PC-3 (cell line): ENCODE measurements around the gene PRDM9. TPM values are rescaled to one million over a fixed set of nuclear protein-coding genes. Genes with fewer than 3 reads are reported as not detected.
"Not testable (repeated sequence)": the region's sequence is repeated elsewhere in the genome, so short reads cannot be mapped to it uniquely, and the experiment has no call there.

Experiments
- ATAC-seq: fragments of 200-7000 bp; cut with Tn5 transposase; 2 replicates; pipeline ENCODE4 v1.9.1; 2020; ENCODE audit warnings: mild to moderate bottlenecking, moderate library complexity
- BruUV-seq: library from RNA; stranded (reverse); fragments of 400-500 nt; replicated peaks from 2 replicates; lab custom pipeline; 2021; lab: Mats Ljungman, UMichigan
- CTCF ChIA-PET: fragments of 300-600 bp; sonication (Branson Sonifier 250); formaldehyde crosslinking; loops from one replicate; lab custom pipeline; 2022; ENCODE audit warnings: antibody characterized with exemption; lab: Charles Lee
- POLR2A ChIA-PET: fragments of 300-600 bp; sonication (Branson Sonifier 250); formaldehyde crosslinking; loops from one replicate; lab custom pipeline; 2022; ENCODE audit warnings: antibody characterized with exemption; ENCODE audit not compliant: unreplicated experiment; lab: Charles Lee
- DNase-seq: peaks from one replicate; pipeline ENCODE4 v3.0.0-alpha.2; 2015
- H2AFZ ChIP-seq: fragments of 300-600 bp; sonication (generic); 2 replicates; pipeline ENCODE4 v1.6.0; 2016; ENCODE audit warnings: antibody characterized with exemption, low read length
- H3F3A ChIP-seq: fragments of 300-600 bp; sonication (generic); one replicate; pipeline ENCODE4 v1.6.0; 2017; ENCODE audit warnings: antibody characterized with exemption, low read length, control low read depth, mild to moderate bottlenecking; ENCODE audit not compliant: unreplicated experiment
- H3K27ac ChIP-seq: fragments of 300-600 bp; sonication (generic); 2 replicates; pipeline ENCODE4 v1.5.1; 2016; ENCODE audit warnings: mild to moderate bottlenecking, low read length
- H3K27me3 ChIP-seq: fragments of 300-600 bp; sonication (generic); 2 replicates; pipeline ENCODE4 v1.6.1; 2016; ENCODE audit warnings: low read length, mixed read lengths
- H3K36me3 ChIP-seq: fragments of 300-600 bp; sonication (generic); 2 replicates; pipeline ENCODE4 v1.6.1; 2016; ENCODE audit warnings: low read depth, mixed run types, low read length, mixed read lengths
- H3K4me1 ChIP-seq: fragments of 300-600 bp; sonication (generic); 2 replicates; pipeline ENCODE4 v1.5.1; 2016; ENCODE audit warnings: low read length; ENCODE audit not compliant: insufficient read depth
- H3K4me2 ChIP-seq: fragments of 300-600 bp; sonication (generic); 2 replicates; pipeline ENCODE4 v1.6.0; 2016; ENCODE audit warnings: low read length
- H3K4me3 ChIP-seq: fragments of 300-600 bp; sonication (generic); 2 replicates; pipeline ENCODE4 v1.5.1; 2016; ENCODE audit warnings: mild to moderate bottlenecking, low read length, mixed read lengths
- H3K79me2 ChIP-seq: fragments of 300-600 bp; sonication (generic); 2 replicates; pipeline ENCODE4 v1.6.1; 2017; ENCODE audit warnings: low read length, mixed read lengths
- H3K9ac ChIP-seq: fragments of 300-600 bp; sonication (generic); 2 replicates; pipeline ENCODE4 v1.6.0; 2016; ENCODE audit warnings: mild to moderate bottlenecking, low read length
- H3K9me2 ChIP-seq: fragments of 300-600 bp; sonication (generic); replicated peaks from 2 replicates; pipeline ENCODE4 v1.6.1; 2016; ENCODE audit warnings: mixed run types, low read length, mixed read lengths
- H3K9me3 ChIP-seq: fragments of 300-600 bp; sonication (generic); 2 replicates; pipeline ENCODE4 v1.6.1; 2016; ENCODE audit warnings: low read length, mixed read lengths
- H4K20me1 ChIP-seq: fragments of 300-600 bp; sonication (generic); 2 replicates; pipeline ENCODE4 v1.6.1; 2016; ENCODE audit warnings: low read length, mixed read lengths
- CTCF ChIP-seq: fragments of 300-600 bp; sonication (generic); conservative IDR thresholded peaks from 2 replicates; pipeline ENCODE4 v1.5.1; 2017; ENCODE audit warnings: antibody characterized with exemption, low read depth, mild to moderate bottlenecking, low read length
- EZH2 ChIP-seq: fragments of 300-600 bp; sonication (generic); IDR thresholded peaks from one replicate; pipeline ENCODE4 v1.6.1; 2017; ENCODE audit warnings: antibody characterized with exemption, mild to moderate bottlenecking, low read length; ENCODE audit not compliant: unreplicated experiment
- EZH2phosphoT487 ChIP-seq: fragments of 300-600 bp; sonication (generic); IDR thresholded peaks from 2 replicates; pipeline ENCODE4 v1.6.1; 2018; ENCODE audit warnings: mild to moderate bottlenecking, antibody characterized with exemption, low read length, borderline replicate concordance
- intact Hi-C: fragments of 100-400 bp; cut with micrococcal nuclease; formaldehyde crosslinking; loops from 2 replicates; pipeline ENCODE4 v1.9.0; 2023
- total RNA-seq: library from RNA; depleted of rRNA; stranded (reverse); fragments of >200 nt; gene quantifications from 2 replicates; pipeline ENCODE4 v1.2.3, GENCODE V29; 2014

Gene PRDM9
- total RNA-seq, 1 experiment from 2014 or later = 0.11 TPM

GRCh38 chr5:23482642-23483041, 24.8 kb upstream of the PRDM9 start:
- POLR2A ChIA-PET = no interaction called here
- CTCF ChIA-PET = no interaction called here
- Histone ChIP-seq H3K9me3 (no peaks in the 10 kb centered on the region), H3K79me2 (no peaks in the 10 kb centered on the region), H3F3A (no peaks in the 10 kb centered on the region), H3K4me1 (peaks cover 26% of the 10 kb centered on the region), H3K27ac (peak overlapping the region; percentile 85), H4K20me1 (no peaks in the 10 kb centered on the region), H3K4me3 (no peak overlapping the region), H3K9ac (no peak overlapping the region), H3K27me3 (no peaks in the 10 kb centered on the region), H2AFZ (peak overlapping the region; percentile 23; the same call in 1 of the 2 replicates), H3K36me3 (no peaks in the 10 kb centered on the region), H3K9me2 (no peaks in the 10 kb centered on the region), H3K4me2 (peak overlapping the region; percentile 58)
- DNase-seq = peak; percentile 55
- intact Hi-C loops = loop anchor here (5.0 kb wide), 1 partner anchor 70 kb away; no protein-coding TSS in a partner anchor
- TF ChIP-seq CTCF = peak; percentile 25; the same call in 1 of the 2 replicates
- TF ChIP-seq EZH2 = no peak
- no peak for TF ChIP-seq EZH2phosphoT487
- ATAC-seq = peak; percentile 48; the same call in 1 of the 2 replicates
- BruUV-seq = no TSS peak

GRCh38 chr5:23483090-23483489, 24.3 kb upstream of the PRDM9 start:
- Histone ChIP-seq H3F3A (no peaks in the 10 kb centered on the region), H3K4me3 (no peak overlapping the region; the same call in 1 of the 2 replicates), H3K9me3 (no peaks in the 10 kb centered on the region), H3K27me3 (no peaks in the 10 kb centered on the region), H3K79me2 (no peaks in the 10 kb centered on the region), H3K36me3 (no peaks in the 10 kb centered on the region), H3K27ac (peak overlapping the region; percentile 85), H3K4me2 (peak overlapping the region; percentile 58), H3K4me1 (peaks cover 26% of the 10 kb centered on the region), H3K9me2 (no peaks in the 10 kb centered on the region), H4K20me1 (no peaks in the 10 kb centered on the region), H2AFZ (peak overlapping the region; percentile 23; the same call in 1 of the 2 replicates), H3K9ac (peak overlapping the region; percentile 41)
- CTCF ChIA-PET = no interaction called here
- no TSS peak for BruUV-seq
- no peak for TF ChIP-seq EZH2
- TF ChIP-seq CTCF = no peak
- no peak for TF ChIP-seq EZH2phosphoT487
- POLR2A ChIA-PET = no interaction called here
- intact Hi-C loops = loop anchor here (5.0 kb wide), 1 partner anchor 71 kb away; no protein-coding TSS in a partner anchor
- DNase-seq = peak; percentile 82
- ATAC-seq = peak; percentile 86

- Histone ChIP-seq H4K20me1 (no peaks in the 10 kb centered on the region), H3F3A (no peaks in the 10 kb centered on the region), H3K9me3 (no peaks in the 10 kb centered on the region), H2AFZ (no peak overlapping the region), H3K36me3 (no peaks in the 10 kb centered on the region), H3K27ac (peak overlapping the region; percentile 85), H3K4me3 (no peak overlapping the region), H3K9me2 (no peaks in the 10 kb centered on the region), H3K4me2 (no peak overlapping the region; the same call in 1 of the 2 replicates), H3K27me3 (no peaks in the 10 kb centered on the region), H3K9ac (no peak overlapping the region), H3K79me2 (no peaks in the 10 kb centered on the region), H3K4me1 (peaks cover 26% of the 10 kb centered on the region)
- ATAC-seq = peak; percentile 92
- intact Hi-C loops = loop anchor here (5.0 kb wide), 1 partner anchor 72 kb away; no protein-coding TSS in a partner anchor
- peak; percentile 84 for DNase-seq
- ChIA-PET POLR2A (no interaction called here), CTCF (interaction anchor here (1.0 kb wide), 1 partner anchor 22 kb away, joined by 3 read pairs; no protein-coding TSS in a partner anchor)
- no TSS peak for BruUV-seq
- TF ChIP-seq CTCF (no peak), EZH2 (no peak), EZH2phosphoT487 (no peak)
These were observed 23.3 kb upstream of the PRDM9 start for GRCh38 chr5:23484096-23484495.

- H3K9me3 ChIP-seq, H4K20me1 ChIP-seq, POLR2A ChIA-PET, H3K4me3 ChIP-seq, H2AFZ ChIP-seq, H3K27me3 ChIP-seq, BruUV-seq, intact Hi-C loops, H3K27ac ChIP-seq, H3K9me2 ChIP-seq, H3K4me2 ChIP-seq, ATAC-seq, H3K79me2 ChIP-seq, H3K36me3 ChIP-seq, H3F3A ChIP-seq, H3K9ac ChIP-seq, CTCF ChIA-PET: not testable (repeated sequence)
- H3K4me1 ChIP-seq = peaks cover 26% of the 10 kb centered on the region
- peak; percentile 56 for DNase-seq
These were observed 21.2 kb upstream of the PRDM9 start for GRCh38 chr5:23486227-23486626.
